ENCODE measurements around the gene FOCAD. TPM values are rescaled to one million over a fixed set of nuclear protein-coding genes. Genes with fewer than 3 reads are reported as not detected.

FOCAD gene
- total RNA-seq, 1 experiment from 2014 or later: 23.8 TPM

GRCh38 chr9:20996809-20997208, 312.8 kb downstream of the FOCAD start:
- no peaks in the 10 kb centered on the region for H3K27me3 Mint-ChIP-seq (ENCODE audit: unreplicated experiment)
- H3K27ac Mint-ChIP-seq (ENCODE audit: unreplicated experiment): no peak overlapping the region
- intact Hi-C loops (cut with micrococcal nuclease; ENCODE audit: unreplicated experiment): no loop called here
- H3K36me3 Mint-ChIP-seq (ENCODE audit: insufficient read depth, unreplicated experiment): peaks cover 5% of the 10 kb centered on the region
- no peaks in the 10 kb centered on the region for H3K9me3 Mint-ChIP-seq (ENCODE audit: low read depth, unreplicated experiment)
- no peak for DNase-seq
- TF ChIP-seq CTCF (IDR thresholded peaks at IDR 0.05; ENCODE audit: unreplicated experiment): no peak
- H3K4me3 Mint-ChIP-seq (ENCODE audit: low read depth, unreplicated experiment): no peak overlapping the region
- H3K4me1 Mint-ChIP-seq (ENCODE audit: low read depth, unreplicated experiment): no peaks in the 10 kb centered on the region
- CTCF ChIA-PET: interaction anchor here (0.5 kb wide), 1 partner anchor 1712 kb away, joined by 4 read pairs; no protein-coding TSS in a partner anchor
- BruUV-seq (replicated peaks): no TSS peak

DNA sequence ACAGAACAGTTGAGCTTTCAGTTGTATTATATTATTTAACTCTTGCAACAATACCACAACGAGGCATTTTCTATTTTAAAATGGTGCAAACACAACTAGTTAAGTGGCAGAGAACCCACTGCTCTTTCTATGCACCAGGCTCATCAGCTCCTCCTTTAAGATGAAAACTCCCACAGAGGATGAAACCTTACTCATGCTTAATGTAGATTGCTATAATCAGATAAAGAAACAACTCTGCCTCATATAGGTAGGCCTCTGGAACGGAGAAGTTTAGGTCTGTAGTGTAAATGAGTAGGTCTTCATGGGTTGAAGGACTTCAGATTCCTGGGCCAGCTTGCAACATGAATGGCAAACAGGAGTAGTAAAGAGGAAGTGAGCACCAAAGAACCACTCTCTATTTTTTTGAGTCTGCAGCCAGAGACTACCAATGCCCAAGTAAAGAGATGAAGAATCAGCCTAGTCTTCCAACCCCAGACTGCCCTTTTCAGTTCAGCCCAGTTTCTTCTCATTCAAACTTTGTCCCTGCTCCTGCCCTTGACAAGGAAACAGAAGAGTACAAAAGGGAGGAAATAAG, 313.5 kb downstream of the FOCAD start:
- no peak for DNase-seq
- H3K4me1 Mint-ChIP-seq (ENCODE audit: low read depth, unreplicated experiment): no peaks in the 10 kb centered on the region
- TF ChIP-seq CTCF (IDR thresholded peaks at IDR 0.05; ENCODE audit: unreplicated experiment): no peak
- peaks cover 5% of the 10 kb centered on the region for H3K36me3 Mint-ChIP-seq (ENCODE audit: insufficient read depth, unreplicated experiment)
- no peak overlapping the region for H3K27ac Mint-ChIP-seq (ENCODE audit: unreplicated experiment)
- CTCF ChIA-PET: interaction anchor here (0.5 kb wide), 1 partner anchor 1712 kb away, joined by 4 read pairs; no protein-coding TSS in a partner anchor
- H3K27me3 Mint-ChIP-seq (ENCODE audit: unreplicated experiment): no peaks in the 10 kb centered on the region
- no peak overlapping the region for H3K4me3 Mint-ChIP-seq (ENCODE audit: low read depth, unreplicated experiment)
- H3K9me3 Mint-ChIP-seq (ENCODE audit: low read depth, unreplicated experiment): no peaks in the 10 kb centered on the region
- BruUV-seq (replicated peaks): no TSS peak
- intact Hi-C loops (cut with micrococcal nuclease; ENCODE audit: unreplicated experiment): no loop called here

- CTCF ChIA-PET: no interaction called here
- intact Hi-C loops (cut with micrococcal nuclease; ENCODE audit: unreplicated experiment): loop anchor here (10.0 kb wide), 1 partner anchor 113 kb away; no protein-coding TSS in a partner anchor
- Mint-ChIP-seq H3K27me3 (ENCODE audit: unreplicated experiment) (no peaks in the 10 kb centered on the region), H3K36me3 (ENCODE audit: insufficient read depth, unreplicated experiment) (no peaks in the 10 kb centered on the region), H3K4me3 (ENCODE audit: low read depth, unreplicated experiment) (no peak overlapping the region), H3K27ac (ENCODE audit: unreplicated experiment) (no peak overlapping the region), H3K9me3 (ENCODE audit: low read depth, unreplicated experiment) (no peaks in the 10 kb centered on the region), H3K4me1 (ENCODE audit: low read depth, unreplicated experiment) (no peaks in the 10 kb centered on the region)
- BruUV-seq (replicated peaks): no TSS peak
- no peak for TF ChIP-seq CTCF (IDR thresholded peaks at IDR 0.05; ENCODE audit: unreplicated experiment)
- no peak for DNase-seq
Observed at GRCh38 chr9:21001581-21001980, 317.5 kb downstream of the FOCAD start.

GRCh38 chr9:21002040-21002439, 318.0 kb downstream of the FOCAD start:
- Mint-ChIP-seq H3K36me3 (ENCODE audit: insufficient read depth, unreplicated experiment) (no peaks in the 10 kb centered on the region), H3K9me3 (ENCODE audit: low read depth, unreplicated experiment) (no peaks in the 10 kb centered on the region), H3K27ac (ENCODE audit: unreplicated experiment) (no peak overlapping the region), H3K4me1 (ENCODE audit: low read depth, unreplicated experiment) (no peaks in the 10 kb centered on the region), H3K27me3 (ENCODE audit: unreplicated experiment) (no peaks in the 10 kb centered on the region), H3K4me3 (ENCODE audit: low read depth, unreplicated experiment) (no peak overlapping the region)
- BruUV-seq (replicated peaks): no TSS peak
- CTCF ChIA-PET: no interaction called here
- no peak for DNase-seq
- intact Hi-C loops (cut with micrococcal nuclease; ENCODE audit: unreplicated experiment): loop anchor here (10.0 kb wide), 1 partner anchor 113 kb away; no protein-coding TSS in a partner anchor
- TF ChIP-seq CTCF (IDR thresholded peaks at IDR 0.05; ENCODE audit: unreplicated experiment): no peak

Data from Calu3 (cell line).